Parathyroid adenoma (tissue), 2 donors: ENCODE data around the gene FSTL5.

Experiments
- H2AFZ ChIP-seq: fragments of 300-600 bp; sonication (generic); one replicate; pipeline ENCODE4 v1.7.0; 2017; ENCODE audit warnings: antibody characterized with exemption, mild to moderate bottlenecking
- H3K27ac ChIP-seq: fragments of 300-600 bp; sonication (generic); one replicate; pipeline ENCODE4 v1.7.0; 2017
- H3K27me3 ChIP-seq: fragments of 300-600 bp; sonication (generic); one replicate; pipeline ENCODE4 v1.7.0; 2017; ENCODE audit warnings: low read length; ENCODE audit not compliant: control insufficient read depth, insufficient read depth
- H3K36me3 ChIP-seq: fragments of 300-600 bp; sonication (generic); one replicate; pipeline ENCODE4 v1.7.0; 2017; ENCODE audit warnings: low read length; ENCODE audit not compliant: control insufficient read depth, insufficient read depth
- H3K4me1 ChIP-seq: fragments of 300-600 bp; sonication (generic); one replicate; pipeline ENCODE4 v1.7.0; 2017; ENCODE audit warnings: control low read depth
- H3K4me2 ChIP-seq: fragments of 300-600 bp; sonication (generic); one replicate; pipeline ENCODE4 v1.7.0; 2017; ENCODE audit warnings: low read length
- H3K4me3 ChIP-seq: fragments of 300-600 bp; sonication (generic); one replicate; pipeline ENCODE4 v1.7.0; 2017; ENCODE audit warnings: low read depth, low read length
- H3K79me2 ChIP-seq: fragments of 300-600 bp; sonication (generic); one replicate; pipeline ENCODE4 v1.7.0; 2017; ENCODE audit warnings: control low read depth
- H3K9ac ChIP-seq: fragments of 300-600 bp; sonication (generic); one replicate; pipeline ENCODE4 v1.7.0; 2017; ENCODE audit warnings: mild to moderate bottlenecking
- H3K9me3 ChIP-seq: fragments of 300-600 bp; sonication (generic); one replicate; pipeline ENCODE4 v1.7.0; 2017; ENCODE audit warnings: low read length; ENCODE audit not compliant: control insufficient read depth
- TF ChIP-seq, protein P1 (sequence below): fragments of 300-600 bp; sonication (generic); IDR thresholded peaks from one replicate; pipeline ENCODE4 v1.7.0; 2017; ENCODE audit warnings: antibody characterized with exemption, mild to moderate bottlenecking
- donor health status: primary hyperparathyroidism.

Gene FSTL5

DNA sequence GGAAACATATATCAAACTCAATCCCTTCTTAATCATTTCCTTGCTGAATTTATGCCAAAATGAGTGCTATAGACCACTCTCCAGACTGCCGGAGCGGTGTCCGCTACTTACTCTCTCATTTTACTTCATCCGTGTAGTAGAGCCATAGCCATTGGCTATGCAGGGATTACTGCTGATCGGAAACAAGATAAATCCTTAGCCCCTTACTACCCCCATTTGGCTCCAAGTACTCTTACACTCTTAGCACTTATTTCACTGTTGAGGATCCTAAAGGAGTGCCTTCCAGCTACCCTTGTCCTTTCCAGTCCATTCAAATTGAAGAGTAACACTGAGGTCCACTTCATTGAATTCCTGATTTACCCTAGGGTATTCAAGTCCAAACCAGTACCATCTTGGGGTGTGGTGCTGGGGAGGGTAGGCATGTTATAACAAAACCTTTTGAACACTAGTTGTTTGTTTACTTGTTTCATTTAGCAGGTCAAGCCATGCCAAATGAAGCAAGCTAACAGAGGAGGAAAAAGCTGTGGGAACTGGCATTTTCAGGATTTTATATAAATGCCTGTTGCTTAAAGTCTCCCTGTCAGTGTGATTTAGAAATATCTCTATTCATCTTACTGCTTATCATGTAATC is 715.1 kb downstream of the FSTL5 start:
- Histone ChIP-seq H3K27ac (no peak overlapping the region), H3K36me3 (no peaks in the 10 kb centered on the region), H3K9ac (no peak overlapping the region), H2AFZ (no peak overlapping the region), H3K9me3 (no peaks in the 10 kb centered on the region), H3K4me2 (no peak overlapping the region), H3K79me2 (no peaks in the 10 kb centered on the region), H3K4me3 (no peak overlapping the region), H3K4me1 (no peaks in the 10 kb centered on the region), H3K27me3 (no peaks in the 10 kb centered on the region)
- TF ChIP-seq, protein P1, sequence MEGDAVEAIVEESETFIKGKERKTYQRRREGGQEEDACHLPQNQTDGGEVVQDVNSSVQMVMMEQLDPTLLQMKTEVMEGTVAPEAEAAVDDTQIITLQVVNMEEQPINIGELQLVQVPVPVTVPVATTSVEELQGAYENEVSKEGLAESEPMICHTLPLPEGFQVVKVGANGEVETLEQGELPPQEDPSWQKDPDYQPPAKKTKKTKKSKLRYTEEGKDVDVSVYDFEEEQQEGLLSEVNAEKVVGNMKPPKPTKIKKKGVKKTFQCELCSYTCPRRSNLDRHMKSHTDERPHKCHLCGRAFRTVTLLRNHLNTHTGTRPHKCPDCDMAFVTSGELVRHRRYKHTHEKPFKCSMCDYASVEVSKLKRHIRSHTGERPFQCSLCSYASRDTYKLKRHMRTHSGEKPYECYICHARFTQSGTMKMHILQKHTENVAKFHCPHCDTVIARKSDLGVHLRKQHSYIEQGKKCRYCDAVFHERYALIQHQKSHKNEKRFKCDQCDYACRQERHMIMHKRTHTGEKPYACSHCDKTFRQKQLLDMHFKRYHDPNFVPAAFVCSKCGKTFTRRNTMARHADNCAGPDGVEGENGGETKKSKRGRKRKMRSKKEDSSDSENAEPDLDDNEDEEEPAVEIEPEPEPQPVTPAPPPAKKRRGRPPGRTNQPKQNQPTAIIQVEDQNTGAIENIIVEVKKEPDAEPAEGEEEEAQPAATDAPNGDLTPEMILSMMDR = no peak

DNA sequence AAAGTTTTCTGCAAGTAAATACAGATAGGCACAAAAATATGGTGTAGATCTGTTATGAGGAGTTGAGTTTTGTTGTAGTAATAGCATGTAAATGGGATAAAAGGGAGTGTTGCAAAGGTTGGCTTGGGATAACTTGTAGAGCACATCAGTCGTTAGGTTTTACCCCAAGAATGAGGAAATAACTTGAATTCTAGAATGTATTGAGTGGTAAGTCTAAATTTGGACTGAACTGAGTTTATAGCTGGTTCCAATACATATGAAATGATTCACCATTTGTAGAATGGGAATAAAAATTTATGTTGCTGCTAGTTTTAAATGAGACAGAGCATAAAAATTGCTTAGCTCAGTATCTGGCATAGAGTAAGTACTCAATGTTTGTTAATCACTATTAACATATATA is 719.2 kb downstream of the FSTL5 start:
- Histone ChIP-seq H3K27me3 (no peaks in the 10 kb centered on the region), H3K36me3 (no peaks in the 10 kb centered on the region), H3K4me1 (no peaks in the 10 kb centered on the region), H3K4me3 (no peak overlapping the region), H3K79me2 (no peaks in the 10 kb centered on the region), H3K4me2 (no peak overlapping the region), H3K27ac (no peak overlapping the region), H3K9ac (no peak overlapping the region), H3K9me3 (no peaks in the 10 kb centered on the region), H2AFZ (no peak overlapping the region)
- TF ChIP-seq, protein P1 = no peak

DNA sequence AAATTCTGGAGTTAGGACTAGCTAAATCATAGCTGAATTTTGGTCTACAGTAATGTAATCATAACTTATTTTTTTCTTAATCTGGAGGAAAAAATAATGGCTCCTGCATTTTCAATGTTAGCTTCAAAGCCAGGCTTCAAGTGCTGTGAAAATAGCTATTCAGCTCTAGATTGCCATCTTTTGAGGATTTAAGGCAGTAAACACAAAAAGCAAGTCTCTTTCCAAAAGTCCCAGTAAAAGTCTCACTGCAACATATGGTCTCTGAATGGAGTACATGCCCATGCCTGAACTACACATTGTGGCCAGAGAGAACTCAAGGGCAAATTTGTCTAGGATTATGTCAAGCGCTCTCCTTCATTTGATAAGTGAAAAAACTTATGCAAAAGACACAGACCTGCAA is 720.9 kb downstream of the FSTL5 start:
- Histone ChIP-seq H3K4me1 (no peaks in the 10 kb centered on the region), H3K36me3 (no peaks in the 10 kb centered on the region), H3K27me3 (no peaks in the 10 kb centered on the region), H2AFZ (no peak overlapping the region), H3K79me2 (no peaks in the 10 kb centered on the region), H3K4me3 (no peak overlapping the region), H3K27ac (no peak overlapping the region), H3K4me2 (no peak overlapping the region), H3K9me3 (no peaks in the 10 kb centered on the region), H3K9ac (no peak overlapping the region)
- TF ChIP-seq, protein P1 = no peak

DNA sequence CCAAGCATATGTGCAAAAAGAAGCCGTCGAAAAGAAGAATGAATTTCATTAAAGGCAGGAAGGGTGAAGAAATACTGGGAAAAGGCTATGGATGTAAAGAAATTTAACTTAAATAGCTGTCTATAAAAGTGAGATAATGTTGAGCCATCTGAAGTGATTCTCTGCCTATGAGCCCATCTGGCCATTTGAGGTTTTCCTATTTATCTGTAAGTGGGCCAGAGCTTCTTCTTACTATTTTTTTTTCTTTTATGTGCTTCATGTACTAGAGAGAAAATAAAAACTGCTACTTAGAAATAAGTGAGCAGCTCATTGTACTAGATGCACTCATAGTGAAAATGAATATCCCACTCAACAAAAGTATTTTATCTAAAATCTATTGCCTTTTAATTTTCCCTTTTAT is 725.7 kb downstream of the FSTL5 start:
- no peak overlapping the region for H2AFZ ChIP-seq
- no peaks in the 10 kb centered on the region for H3K36me3 ChIP-seq
- TF ChIP-seq, protein P1 = no peak
- no peaks in the 10 kb centered on the region for H3K79me2 ChIP-seq
- no peak overlapping the region for H3K27ac ChIP-seq
- no peak overlapping the region for H3K9ac ChIP-seq
- H3K27me3 ChIP-seq = no peaks in the 10 kb centered on the region
- no peak overlapping the region for H3K4me3 ChIP-seq
- no peak overlapping the region for H3K4me2 ChIP-seq
- H3K4me1 ChIP-seq = no peaks in the 10 kb centered on the region
- no peaks in the 10 kb centered on the region for H3K9me3 ChIP-seq

DNA sequence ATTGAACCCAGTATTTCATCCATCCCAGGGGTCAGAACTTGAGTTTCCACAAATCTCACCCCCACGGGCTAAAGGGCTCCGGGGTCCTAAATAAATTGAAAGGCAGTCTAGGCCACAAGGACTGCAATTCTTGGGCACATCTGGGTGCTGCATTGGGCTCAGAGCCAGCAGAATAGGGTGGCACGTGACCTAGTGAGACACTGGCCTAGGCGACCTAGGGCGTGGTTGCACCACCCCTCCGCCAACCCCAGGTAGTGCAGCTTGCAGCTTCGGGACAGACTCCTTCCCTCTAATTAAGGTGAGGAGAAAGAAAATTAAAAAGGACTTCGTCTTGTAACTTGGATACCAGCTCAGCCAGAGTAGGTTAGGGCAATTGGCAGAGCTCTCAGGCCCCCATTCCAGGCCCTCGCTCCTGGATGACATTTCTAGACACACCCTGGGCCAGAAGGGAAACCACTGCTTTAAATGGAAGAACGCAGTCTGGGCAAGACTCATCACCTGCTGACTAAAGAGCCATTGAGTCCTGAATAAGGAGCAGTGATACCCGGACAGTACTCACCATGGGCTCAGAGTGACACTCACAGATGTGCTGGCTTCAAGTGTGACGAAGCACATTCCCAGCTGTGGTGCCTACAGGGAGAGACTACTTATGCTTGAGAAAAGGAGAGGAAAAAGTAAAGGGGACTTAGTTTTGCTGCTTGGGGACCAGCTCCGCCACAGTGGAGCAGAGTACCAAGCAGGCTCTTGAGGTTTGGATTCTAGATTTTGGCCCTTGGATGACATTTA is 735.4 kb downstream of the FSTL5 start:
- Histone ChIP-seq H3K4me2 (no peak overlapping the region), H3K36me3 (no peaks in the 10 kb centered on the region), H3K9ac (no peak overlapping the region), H3K4me3 (no peak overlapping the region), H3K4me1 (no peaks in the 10 kb centered on the region), H3K27me3 (no peaks in the 10 kb centered on the region), H3K27ac (no peak overlapping the region), H2AFZ (no peak overlapping the region), H3K9me3 (no peaks in the 10 kb centered on the region), H3K79me2 (no peaks in the 10 kb centered on the region)
- TF ChIP-seq, protein P1 = no peak
